Fibroblast of villous mesenchyme (primary cell): ENCODE measurements around the gene ASB15. TPM values are rescaled to one million over a fixed set of nuclear protein-coding genes. Genes with fewer than 3 reads are reported as not detected.

Source experiments
- DNase-seq: peaks from one replicate; pipeline ENCODE4 v3.0.0-alpha.2; 2010; ENCODE audit warnings: low read depth
- H3K4me3 ChIP-seq: 2 replicates; pipeline ENCODE4 v1.5.1; 2011; ENCODE audit warnings: low read depth, mild to moderate bottlenecking, low read length
- total RNA-seq: library from RNA; depleted of rRNA; stranded (reverse); fragments of >200 nt; gene quantifications from 2 replicates; pipeline ENCODE4 v1.2.3, GENCODE V29; 2012
- TF ChIP-seq, protein P1 (sequence below): IDR thresholded peaks from 2 replicates; pipeline ENCODE4 v1.5.1; 2012; ENCODE audit warnings: low read depth, mild to moderate bottlenecking, low read length; ENCODE audit not compliant: insufficient read depth

ASB15 gene
- total RNA-seq, 1 donor, result not detected

DNA sequence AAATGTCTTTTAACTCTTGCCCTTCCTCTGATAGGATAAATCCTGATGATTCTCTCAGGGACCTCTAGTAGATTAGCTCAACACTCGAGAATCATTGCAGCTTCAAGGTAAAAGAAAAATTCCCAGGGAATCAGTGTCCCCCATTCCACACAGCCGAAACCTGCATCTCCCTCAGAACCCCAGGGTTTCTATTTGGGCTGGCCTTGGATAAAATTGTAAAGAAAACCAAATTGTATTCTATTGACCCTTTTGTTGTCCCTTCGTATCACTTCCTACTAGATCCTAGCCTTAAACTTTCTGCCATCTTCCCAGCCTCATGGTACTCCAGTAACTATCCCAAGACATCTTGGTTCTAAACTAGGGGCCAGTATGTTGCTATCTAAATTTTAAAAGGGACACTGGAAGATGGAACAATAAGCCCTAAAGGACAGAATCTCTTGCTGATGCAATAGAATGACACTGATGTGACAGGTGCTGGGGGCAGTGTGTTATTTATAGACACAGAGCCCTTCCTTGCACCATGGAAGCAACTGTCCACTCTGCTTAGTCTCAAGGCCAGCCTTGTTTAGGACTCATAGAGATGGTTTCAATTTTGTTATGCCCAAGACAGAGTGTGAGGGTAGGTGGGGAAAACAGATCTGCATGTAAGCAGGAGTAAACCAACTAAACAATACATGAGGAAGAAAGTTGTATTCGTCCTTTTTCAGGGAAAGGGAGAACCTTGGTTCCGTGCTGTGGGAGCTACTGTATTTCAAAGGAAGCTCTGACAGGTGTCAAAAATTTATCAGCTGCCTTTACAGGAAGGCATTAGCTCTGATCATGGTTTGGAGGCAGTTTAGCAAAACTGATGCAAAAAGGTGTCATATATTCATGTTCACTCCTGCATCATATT lies 7.6 kb downstream of the ASB15 start:
- H3K4me3 ChIP-seq, result no peak overlapping the region
- TF ChIP-seq, protein P1, sequence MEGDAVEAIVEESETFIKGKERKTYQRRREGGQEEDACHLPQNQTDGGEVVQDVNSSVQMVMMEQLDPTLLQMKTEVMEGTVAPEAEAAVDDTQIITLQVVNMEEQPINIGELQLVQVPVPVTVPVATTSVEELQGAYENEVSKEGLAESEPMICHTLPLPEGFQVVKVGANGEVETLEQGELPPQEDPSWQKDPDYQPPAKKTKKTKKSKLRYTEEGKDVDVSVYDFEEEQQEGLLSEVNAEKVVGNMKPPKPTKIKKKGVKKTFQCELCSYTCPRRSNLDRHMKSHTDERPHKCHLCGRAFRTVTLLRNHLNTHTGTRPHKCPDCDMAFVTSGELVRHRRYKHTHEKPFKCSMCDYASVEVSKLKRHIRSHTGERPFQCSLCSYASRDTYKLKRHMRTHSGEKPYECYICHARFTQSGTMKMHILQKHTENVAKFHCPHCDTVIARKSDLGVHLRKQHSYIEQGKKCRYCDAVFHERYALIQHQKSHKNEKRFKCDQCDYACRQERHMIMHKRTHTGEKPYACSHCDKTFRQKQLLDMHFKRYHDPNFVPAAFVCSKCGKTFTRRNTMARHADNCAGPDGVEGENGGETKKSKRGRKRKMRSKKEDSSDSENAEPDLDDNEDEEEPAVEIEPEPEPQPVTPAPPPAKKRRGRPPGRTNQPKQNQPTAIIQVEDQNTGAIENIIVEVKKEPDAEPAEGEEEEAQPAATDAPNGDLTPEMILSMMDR, result no peak
- no peak for DNase-seq

DNA sequence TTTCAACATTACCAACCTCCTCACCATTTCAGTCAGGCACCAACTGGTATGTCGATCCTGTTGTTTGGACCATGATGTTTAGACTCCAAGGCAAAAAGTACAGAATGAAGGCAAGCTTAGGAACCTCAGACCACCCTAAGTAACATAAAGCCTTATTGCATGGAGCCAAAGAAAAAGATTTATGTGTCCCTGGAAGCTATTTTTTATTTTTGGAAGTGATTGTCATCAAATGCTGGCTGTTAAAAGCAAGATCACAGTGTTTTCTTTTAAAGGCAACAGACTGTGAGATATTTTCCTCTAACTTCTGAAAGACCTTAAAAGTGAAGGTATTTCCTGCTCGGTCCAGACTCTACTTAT lies 8.2 kb downstream of the ASB15 start:
- DNase-seq, result no peak
- TF ChIP-seq, protein P1, result no peak
- H3K4me3 ChIP-seq, result no peak overlapping the region

DNA sequence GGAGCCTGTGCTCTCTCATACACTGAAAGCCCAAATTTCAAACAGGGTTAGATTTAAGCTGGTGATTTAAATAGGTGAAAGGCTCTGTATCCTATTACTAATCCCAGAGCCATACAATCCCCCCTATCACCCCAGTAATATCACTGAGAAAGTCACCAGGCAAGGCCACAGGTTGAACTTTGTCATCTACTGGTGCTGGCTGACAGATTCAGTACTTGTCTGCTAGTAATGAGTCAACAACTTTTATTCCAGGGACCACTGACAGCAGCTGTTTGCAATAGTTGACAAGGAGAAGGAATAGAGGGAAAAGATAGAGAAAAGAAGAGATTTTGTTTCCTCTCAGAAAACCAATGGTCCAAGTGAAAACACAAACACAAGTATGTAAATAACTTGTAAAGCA lies 10.4 kb downstream of the ASB15 start:
- DNase-seq, result peak; percentile 38
- no peak overlapping the region for H3K4me3 ChIP-seq
- TF ChIP-seq, protein P1, result no peak

DNA sequence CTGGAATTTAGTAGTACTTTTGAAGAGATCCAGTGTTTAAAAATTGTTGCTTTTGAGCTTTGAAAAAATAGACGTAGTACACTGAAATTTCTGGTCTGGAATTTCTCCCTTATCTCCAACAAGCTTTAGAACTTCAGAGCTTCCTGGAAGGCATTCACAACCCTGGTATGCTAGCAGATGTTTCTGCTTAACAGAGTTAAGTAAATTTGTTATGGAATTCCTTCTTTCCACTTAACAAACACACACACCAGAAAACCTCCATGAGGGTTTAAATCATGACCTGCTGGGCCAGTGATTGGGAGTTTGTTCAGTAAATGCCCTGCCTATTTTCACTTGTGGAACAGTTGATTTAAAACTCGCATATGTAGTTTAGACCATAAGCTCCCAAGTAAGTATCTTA lies 13.7 kb downstream of the ASB15 start:
- TF ChIP-seq, protein P1, result no peak
- H3K4me3 ChIP-seq, result no peak overlapping the region
- peak; percentile 87 for DNase-seq

DNA sequence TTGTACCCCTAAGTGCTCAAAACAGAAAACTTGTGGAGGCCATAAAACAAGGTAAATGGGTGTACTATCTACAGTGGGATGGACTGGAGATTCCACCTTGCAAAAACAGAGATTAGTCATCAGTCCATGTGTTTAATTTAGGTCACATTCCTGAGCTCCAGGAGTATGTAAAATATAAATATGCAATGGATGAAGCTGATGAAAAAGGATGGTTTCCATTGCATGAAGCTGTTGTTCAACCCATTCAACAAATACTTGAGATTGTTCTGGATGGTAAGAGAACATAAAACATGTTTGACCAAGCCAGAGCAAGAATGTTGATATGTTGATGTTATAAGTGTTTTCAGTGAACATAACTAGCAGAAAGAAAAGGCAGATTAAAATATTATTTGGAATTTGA lies 14.6 kb downstream of the ASB15 start:
- TF ChIP-seq, protein P1, result no peak
- DNase-seq, result peak; percentile 53
- H3K4me3 ChIP-seq, result no peak overlapping the region

DNA sequence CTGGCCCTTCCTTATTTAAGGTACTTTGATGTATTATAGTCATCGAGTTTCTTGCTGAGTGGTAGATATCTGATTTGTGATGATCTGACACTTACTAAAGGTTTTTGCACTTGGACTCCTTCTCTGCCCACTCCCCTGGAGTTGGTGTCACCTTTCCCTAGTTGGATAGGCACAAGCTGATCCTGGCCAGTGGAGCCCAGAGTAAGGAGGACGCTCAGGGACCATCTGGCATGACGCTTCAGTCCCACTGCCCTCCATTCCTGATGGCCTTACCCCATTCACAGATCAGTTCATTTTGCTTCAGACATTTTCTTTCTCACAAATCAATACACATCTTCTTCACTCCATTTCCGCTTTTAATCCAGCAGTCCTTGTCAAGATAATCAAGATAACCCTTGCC lies 20.1 kb downstream of the ASB15 start:
- no peak for DNase-seq
- H3K4me3 ChIP-seq, result no peak overlapping the region
- TF ChIP-seq, protein P1, result no peak
